Colon (tissue), 2 donors: ENCODE results near the gene BIN2.
"Not testable (repeated sequence)": the region's sequence is repeated elsewhere in the genome, so short reads cannot be mapped to it uniquely, and the experiment has no call there.

Source experiments
- FAIRE-seq: peaks from 2 replicates; lab custom pipeline; 2012; peaks lifted over from hg19 to GRCh38; lab: Jason Lieb, UNC
- donor health status: control.
- donor health status: control.

The BIN2 gene

DNA sequence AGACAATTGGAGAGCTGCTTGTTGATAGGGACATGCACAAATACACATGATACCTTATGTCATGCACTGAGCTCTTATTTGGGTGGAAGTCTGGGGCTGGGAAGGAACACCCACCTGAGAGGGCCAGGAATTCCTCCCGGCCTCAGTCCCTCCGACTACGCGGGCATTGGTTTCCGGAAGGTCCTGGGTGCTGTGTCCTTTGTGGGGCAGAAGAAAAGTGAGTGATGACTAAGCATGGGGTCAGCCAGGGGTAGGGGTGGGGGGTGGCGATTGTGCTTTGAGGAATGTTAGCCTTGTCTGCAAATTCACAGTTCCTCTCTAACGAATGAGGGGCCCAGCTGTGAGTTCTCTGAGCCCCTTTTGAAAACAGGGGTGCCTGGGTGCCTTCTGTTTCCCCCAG, 21.7 kb upstream of the BIN2 start:
- FAIRE-seq, result no peak

DNA sequence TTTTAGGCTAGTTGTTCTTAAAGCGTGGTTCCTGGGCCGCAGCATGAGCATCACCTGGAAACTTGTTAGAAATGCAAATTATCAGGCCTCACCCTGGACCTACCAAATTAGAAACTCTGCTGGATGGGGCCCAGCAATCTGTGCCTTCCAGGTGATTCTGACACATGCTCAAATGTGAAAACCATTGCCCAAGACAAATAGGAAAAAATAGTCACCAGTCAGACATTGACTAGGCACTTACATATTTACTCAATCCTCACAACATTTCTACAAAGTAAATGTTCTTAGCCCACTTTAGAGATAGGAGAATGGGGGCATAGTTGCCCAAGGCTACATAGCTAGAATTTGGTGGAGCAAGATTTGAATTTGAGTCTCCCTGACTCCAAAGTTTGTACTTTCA, 19.2 kb upstream of the BIN2 start:
- FAIRE-seq, result no peak

DNA sequence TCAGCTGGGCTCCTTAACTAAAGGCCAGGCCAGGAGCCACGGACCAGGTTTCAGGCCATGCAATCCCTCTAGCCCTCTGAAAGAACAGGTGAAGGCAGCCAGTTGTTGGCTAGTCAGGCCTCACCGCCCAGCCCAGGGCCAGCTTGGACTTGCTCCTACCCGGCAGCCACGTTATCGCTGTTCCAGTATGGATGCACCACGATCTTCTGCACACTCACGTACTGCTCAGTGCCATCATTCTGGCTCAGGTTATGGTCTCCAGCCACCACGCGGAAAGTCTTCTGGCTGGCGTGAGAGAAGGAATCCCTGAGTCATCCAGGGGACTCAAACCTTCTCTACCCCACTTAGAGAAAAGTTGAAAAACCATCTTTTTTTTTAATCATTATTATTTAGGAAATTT, 18.4 kb upstream of the BIN2 start:
- FAIRE-seq, result no peak

DNA sequence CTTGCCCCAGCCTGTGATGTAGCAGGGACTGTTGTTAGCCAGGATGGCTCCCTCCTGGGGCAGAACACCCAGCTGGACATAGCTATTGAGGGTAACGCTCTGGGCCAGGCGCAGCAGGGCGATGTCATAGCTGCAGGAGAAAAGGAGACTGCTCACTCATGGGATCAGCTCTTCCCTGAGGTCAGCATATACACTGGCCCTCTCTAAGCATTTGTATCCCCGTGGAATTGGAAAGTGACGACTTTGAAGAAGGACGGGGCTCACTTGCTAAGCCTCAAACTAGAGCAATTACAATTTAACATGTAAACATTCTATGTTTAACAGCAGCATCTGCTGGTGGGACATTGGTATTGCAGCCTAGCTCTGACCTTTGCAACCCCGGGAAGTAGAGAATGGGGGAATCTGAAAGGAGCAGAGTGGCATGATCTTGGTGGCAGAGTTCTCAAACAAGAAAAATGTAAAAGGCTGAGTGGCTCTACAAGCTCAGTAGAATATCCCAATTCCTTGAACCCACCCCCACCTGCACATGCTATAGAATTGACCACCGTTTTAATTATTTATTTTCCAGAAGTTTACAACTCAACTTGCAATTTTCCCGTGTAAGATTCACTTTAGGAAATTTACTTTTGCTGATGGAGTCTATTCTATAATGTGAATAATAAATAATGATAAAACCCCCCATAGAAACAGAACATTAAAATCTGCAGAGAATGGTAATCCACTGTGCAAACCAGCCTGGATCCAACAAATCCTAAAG, 17.5 kb upstream of the BIN2 start:
- no peak for FAIRE-seq

DNA sequence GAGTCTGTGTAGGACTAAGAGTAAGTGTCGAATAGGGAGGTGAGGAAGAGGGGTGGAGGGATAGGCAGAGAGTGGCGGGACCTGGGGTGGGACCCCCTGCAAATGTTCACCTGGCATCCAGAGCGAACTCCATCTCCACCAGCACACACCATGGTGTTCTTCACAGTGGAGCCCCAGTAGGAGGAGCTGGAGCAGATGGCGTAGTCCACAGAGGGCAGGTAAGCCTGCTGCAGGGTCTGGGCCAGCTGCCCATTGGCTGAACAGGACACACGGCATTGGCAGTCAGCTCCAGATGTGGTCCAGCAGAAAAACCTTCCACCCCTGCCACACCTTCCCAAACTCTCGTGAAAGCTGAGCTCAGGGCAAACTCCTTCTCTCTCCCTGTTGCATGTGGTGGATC, 15.8 kb upstream of the BIN2 start:
- FAIRE-seq, result no peak

DNA sequence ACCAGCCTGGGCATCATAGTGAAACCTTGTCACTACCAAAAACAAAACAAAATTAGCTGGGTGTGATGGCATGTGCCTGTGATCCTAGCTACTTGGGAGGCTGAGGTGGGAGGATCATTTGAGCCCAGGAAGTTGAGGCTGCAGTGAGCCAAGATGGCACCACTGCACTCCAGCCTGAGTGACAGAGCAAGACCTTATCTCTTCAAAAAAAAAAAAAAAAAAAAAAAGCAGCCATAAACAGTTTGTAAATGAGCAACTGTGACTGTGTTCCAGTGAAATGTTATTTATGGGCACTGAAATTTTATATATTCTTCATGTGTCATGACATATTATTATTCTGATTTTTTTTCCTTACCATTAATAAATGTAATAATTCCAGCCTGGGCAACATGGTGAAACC, 13.4 kb upstream of the BIN2 start:
- not testable (repeated sequence) for FAIRE-seq

DNA sequence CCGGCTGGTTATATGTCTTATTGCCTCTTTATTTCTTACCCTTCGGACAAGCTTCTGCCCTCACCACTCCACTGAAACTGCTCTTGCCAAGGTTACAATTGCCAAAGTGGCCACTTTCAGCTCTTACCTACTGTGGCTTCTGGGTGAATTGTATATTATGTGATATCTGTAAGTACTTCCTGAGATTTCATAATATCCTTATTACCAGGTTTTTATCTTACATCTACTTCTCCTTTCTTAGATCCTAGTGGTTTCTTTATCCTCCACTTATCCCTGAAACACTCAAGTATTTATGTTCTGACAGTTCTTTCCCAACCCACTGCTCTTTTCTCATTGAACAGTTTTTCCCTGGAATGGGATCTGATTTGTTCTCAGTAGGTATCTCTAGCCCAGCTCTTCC, 12.0 kb upstream of the BIN2 start:
- FAIRE-seq, result no peak

DNA sequence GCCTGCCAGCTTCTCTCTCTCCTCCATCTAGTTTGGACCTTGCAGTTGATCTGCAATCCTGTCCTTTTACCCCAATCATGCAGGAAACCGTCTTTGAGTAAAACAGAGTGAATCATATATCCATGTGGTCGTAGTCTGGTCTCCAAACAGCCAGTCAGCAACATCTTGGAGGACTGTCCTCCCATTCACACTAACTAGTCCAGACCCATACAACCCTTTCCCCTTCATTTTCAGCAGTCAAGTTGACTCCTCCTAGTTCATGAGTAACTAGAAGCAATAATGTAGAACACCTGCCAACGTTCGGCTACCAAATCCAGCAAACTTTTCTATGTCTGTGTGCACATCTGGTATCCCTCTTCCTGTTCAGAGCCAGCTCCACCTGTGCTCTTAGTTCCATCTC, 10.8 kb upstream of the BIN2 start:
- FAIRE-seq, result no peak

DNA sequence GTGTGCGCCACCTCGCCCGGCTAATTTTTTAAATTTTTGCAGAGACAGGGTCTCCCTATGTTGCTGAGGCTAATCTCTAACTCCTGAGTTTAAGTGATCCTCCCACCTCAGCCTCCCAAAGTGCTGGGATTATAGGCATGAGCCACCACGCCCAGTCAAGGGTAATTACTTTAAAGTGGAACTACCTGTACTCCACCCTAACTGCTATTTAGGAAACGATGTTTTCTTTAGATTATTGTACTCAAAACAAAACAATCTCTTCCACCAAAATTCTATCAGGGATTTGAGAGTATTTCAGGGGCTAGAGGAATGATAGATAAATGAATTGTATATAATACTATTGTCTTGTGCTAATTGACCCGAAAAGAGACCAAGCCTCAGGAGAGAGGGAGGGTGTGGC, 9.6 kb upstream of the BIN2 start:
- FAIRE-seq, result no peak

DNA sequence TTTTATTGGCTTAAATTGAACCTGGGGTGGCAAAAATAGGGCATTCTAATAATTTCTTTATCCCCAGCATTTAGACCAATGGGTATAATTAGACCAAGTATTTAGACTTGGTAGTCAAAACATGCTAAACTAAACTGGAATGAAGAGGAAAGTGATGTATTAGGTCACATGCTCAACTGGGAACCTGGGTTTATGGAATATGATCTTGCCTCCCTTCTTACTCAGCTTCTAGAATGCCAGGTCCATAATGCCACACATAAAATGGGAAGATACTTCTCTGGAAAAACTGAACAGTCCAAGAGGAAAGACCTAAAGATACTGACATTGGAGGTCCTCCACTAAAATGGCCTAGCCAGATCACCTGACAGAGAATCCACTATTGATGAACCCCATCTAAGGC, 6.2 kb upstream of the BIN2 start:
- FAIRE-seq, result no peak

DNA sequence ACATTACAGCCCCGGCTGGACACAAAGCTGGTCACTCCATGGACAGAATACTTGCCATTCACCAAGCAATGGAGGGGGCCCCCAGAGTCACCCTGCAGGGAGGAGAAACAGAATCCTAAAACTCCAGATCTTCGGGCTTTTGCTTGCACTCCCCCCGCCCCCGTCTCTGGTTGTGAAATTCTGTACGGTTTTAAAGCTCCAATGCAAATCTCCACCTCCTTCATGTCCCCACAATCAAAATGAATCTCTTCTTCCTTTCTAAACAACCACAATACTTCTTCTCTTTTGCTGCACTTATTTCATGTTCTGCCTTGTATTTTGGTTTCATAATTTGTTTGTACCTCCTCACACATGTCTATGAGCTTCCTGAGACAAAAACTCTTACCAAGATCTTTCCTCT, 5.8 kb upstream of the BIN2 start:
- no peak for FAIRE-seq

DNA sequence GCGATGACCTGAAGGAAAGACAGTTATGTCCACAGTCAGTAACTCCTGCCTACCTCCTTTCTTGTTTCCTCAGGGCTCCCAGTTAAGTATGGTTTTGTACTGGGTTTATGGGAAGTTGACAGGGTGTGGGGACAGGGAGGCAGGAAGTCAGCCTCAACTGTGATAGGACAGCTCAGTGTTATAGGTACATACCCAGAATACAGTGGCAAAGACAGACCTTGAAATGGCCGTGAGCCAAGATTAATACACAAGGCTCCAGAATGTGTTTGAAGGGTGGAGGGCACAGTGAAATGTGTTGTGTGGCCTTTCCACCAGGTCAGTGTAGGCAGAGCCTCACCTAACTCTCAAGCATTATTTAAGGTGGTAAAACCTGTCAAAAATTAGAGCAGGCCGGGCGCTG, 4.6 kb upstream of the BIN2 start:
- no peak for FAIRE-seq

DNA sequence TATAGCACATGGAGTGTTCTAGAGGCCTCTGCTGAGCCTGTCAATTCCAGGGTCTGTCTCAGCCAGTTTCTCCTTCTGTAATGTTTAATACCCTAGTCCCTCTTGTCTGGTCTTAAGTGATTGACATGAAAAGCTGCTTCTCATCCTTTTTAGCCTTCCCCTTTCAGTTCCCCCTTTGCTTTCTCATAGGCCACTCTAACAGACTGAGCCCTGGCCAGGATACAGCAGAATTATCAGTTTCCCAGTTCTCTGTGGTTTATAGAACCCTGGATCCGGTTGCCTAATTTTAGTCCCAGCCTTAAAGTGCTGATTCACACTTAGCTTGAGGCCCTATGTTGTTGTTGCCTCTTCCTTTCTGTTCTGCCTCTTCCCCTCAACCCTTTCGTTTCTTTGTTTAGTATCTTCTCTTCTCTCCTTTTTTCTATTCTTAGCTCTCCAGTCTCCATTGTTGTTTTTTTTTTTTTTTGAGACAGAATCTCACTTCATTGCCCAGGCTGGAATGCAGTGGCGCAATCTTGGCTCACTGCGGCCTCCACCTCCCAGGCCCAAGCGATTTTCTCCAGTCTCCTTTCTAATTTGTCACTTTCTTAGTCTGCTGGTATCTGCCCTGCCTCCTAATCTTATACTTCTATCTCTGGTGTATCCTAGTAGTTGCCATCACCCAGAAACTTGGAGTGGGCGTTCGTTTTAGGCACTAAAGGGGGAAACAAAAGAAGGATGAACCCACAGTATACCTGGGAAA, 2.9 kb upstream of the BIN2 start:
- no peak for FAIRE-seq

DNA sequence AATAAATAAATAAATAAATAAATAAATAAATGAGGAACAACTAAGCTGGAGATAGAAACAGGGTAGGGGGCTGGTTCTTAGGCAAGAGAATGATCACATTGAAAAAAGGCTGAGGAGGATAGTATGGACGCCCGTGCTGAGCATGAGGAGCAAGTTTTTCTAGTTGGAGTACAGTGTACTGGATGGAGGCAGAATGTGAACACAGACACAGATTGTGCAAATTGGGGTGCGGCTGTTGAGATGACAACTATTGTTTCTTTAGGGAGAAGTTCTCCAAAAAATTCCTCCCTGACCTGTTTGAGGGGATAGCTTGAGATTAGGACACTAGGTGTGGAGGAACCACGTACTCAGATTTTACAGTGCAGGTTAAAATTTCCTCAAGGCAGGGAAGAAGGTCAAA, 979 bp upstream of the BIN2 start:
- FAIRE-seq, result no peak

DNA sequence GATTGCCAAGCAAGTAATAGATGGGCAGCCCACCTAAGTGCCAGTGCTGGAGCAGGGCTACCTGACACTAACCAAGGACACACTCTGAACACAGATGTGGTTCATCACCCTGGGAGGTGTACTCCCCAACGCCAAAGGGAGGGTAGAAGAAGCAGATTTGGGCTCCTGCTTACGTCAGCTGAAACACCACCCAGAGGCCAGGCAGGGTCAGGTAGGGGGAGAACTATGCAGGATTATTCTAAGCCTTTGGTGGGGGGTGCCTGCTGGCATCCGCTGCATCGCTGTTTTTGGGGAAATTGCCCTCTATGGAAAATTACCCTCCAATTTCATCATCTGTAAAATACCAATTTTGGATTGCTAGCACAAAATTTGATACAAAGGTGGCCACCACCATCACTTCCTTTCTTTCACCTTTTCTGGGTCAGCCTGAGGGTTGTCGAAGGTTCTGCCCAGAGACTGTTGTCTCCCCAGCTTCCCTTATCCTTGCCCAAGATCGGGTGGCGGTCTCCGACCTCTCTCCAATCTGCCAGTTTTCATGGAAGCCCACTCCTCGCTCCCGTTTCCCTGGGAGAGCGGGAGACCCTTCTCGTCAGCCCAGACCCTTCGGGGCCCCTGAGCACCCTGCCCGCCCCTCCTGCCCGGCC, 535 bp downstream of the BIN2 start:
- FAIRE-seq, result no peak

DNA sequence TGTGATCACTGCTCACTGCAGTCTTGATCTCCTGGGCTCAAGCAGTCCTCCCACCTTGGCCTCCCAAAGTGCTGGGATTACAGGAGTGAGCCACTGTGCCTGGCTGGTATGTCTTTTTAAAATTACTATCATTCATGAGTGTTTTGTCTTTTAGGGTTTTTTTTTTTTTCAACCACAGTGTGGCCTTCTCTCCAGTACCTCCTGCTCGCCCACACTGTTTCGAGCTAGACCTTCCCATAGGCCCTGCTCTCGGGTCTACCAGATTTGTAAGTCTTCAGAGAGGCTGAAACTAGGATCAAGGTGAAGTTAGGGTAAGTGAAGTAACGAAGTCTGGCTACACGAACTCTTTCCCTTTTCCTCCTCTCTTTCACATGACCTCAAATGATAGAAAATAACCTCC, 1.5 kb downstream of the BIN2 start:
- FAIRE-seq, result no peak

DNA sequence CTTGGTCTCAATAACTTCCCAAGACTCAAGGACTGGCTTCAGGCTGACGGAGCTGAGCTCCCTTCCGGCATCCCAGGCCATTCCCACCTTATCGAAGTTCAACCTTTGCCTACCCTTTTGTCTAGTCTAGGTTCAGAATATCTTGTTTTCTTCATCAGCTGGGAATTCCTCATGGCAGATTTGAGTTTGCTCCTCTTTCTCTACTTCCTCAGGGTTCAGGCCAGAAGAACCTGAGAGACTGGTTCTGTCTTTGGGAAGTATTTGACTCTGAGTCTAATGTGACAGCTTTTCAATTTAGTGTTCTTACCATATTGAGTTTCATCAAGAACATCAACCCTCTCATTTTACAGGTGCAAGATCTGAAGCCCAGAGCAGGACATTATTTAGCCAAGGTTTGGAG, 2.1 kb downstream of the BIN2 start:
- FAIRE-seq, result no peak

DNA sequence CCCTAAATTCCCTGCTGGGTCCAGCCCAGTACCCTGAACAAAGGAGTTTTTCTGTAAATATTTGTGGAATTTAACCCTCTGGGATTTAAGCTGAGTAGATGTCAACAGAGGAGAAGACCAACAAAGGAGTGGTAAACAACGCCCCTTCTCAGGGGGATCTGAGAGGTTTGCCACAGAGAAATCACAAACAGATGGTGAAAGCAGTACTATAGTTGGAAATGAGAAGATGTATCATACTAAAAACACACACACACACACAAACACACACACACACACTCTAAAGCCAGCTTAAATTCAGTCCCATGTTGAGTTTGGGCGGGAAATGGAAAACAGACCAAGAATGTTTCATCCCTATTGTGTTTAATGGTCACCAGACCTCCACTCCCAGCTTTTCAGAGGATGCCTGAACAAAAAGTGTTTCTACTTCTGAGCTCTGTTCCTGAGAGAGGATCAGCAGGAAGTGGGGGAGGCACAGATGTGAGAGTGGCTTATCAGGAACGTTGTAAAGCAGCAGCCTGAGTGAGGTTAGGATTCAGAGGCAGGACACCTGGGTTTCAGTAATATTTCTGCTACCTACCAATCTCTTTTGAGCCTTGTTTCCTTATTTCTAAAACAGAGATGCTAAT, 3.2 kb downstream of the BIN2 start:
- no peak for FAIRE-seq

DNA sequence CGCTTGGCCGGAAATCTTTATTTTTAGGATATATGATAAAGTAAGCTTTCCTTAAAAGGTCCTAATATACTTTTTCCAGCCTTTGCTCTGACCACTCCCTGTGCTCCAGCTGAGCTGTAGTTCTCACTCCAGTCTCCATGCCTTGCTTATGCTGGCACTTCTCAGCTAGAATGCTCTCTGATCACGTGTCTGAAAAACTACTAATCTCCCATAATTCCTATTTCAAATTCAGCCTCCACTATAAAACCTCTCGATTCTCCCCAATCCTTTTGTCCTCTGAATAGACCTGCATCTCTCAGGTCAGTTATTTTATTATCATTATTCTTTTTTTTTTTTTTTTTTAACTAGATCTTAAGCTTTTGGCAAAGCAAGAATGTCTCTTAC, 3.7 kb downstream of the BIN2 start:
- no peak for FAIRE-seq

DNA sequence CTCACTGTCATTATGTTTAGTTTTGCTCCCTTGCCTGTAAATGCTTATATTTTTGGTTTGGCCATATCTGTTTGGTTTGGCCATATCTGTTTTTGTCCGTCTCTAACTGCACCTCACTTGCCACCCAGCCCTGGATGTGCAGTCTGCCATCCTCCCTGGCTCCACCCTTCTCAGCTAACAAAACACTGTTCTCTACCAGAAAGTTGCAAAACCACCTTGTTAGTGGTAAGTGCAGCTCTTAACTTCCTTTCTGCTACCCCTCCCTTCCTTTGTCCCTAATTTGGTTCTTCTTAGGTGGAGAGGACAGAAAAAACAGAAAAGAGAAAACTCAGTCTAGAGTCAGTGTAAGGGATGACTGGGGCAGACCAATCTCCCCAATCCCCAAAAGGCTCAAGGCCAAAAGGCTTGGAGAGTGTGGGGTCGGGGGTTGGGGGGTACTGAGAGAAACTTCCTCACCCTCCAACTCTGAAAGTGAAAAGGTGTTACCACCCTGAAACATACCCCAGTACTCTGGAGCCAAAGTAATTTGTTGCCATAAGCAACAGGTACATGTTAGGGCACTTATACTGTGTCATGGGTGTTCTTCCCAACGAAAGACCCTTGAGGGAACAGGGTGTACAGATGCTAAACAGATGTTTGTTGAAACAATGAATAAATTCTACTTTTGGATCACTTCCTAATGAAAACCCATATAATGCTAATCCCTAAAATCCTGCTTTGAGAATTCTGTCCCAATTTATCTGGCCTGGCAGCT, 5.0 kb downstream of the BIN2 start:
- no peak for FAIRE-seq

DNA sequence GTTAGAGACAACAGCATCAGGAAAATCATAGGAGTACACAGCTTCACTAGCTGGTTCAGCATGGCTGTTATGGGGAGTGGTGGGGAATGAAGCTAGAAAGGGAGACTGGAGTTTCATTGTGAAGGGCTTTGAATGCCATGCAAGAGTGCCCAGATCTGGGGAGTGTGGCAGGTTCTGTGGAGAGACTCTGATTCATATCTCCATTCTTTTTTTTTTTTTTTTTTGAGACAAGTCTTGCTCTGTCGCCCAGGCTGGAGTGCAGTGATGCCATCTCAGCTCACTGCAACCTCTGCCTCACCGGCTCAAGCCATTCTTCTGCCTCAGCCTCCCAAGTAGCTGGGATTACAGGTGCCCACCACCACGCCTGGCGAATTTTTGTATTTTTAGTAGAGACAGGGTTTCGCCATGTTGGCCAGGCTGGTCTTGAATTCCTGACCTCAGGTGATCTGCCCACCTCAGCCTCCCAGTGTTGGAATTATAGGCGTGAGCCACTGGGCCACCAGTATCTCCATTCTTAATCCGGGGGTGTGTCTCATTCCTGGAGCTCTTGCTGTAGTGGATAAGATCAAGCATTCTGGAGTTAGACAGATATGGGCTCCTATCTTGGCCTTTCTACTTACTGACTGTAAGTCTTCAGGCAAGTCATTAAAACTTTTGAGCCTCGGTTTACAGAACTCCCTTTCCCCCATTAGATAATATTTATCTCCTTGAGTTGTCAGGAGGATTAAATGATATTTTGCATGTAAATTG, 5.7 kb downstream of the BIN2 start:
- not testable (repeated sequence) for FAIRE-seq

DNA sequence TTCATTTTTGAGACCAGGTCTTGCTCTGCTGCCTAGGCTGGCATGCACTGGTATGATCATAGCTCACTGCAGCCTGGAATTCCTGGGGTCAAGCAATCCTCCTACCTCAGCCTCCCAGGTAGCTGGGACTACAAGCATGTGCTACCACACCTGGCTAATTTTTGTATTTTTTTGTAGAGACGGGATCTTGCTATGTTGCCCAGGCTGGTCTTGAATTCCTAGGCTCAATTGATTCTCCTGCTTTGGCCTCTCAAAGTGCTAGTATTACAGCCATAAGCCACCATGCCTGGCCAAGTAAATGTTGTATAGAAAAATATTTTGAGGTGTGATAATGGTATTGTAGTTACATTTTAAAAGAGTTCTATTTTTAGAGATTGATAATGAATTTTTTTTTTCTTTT, 12.6 kb downstream of the BIN2 start:
- FAIRE-seq, result no peak
